KMS-11 (cell line): Measurements from ENCODE around the gene FGF21.

Experiments used
- H2AFZ ChIP-seq: fragments of 200-600 bp; sonication (generic); 2 replicates; pipeline ENCODE4 v1.6.1; 2016; ENCODE audit warnings: antibody characterized with exemption, mixed run types, low read depth
- H3K27ac ChIP-seq: fragments of 200-600 bp; sonication (generic); 2 replicates; pipeline ENCODE4 v1.6.1; 2016; ENCODE audit warnings: mild to moderate bottlenecking, mixed run types
- H3K27me3 ChIP-seq: fragments of 200-600 bp; sonication (generic); 2 replicates; pipeline ENCODE4 v1.6.1; 2017; ENCODE audit warnings: mild to moderate bottlenecking, low read depth, mixed run types, moderate library complexity; ENCODE audit not compliant: insufficient read depth
- H3K36me3 ChIP-seq: fragments of 200-600 bp; sonication (generic); 2 replicates; pipeline ENCODE4 v1.6.1; 2017; ENCODE audit warnings: mild to moderate bottlenecking, mixed run types; ENCODE audit not compliant: insufficient read depth
- H3K4me1 ChIP-seq: fragments of 200-600 bp; sonication (generic); 2 replicates; pipeline ENCODE4 v1.6.1; 2016; ENCODE audit warnings: mild to moderate bottlenecking, low read depth, mixed run types; ENCODE audit not compliant: poor library complexity, severe bottlenecking
- H3K4me2 ChIP-seq: fragments of 200-600 bp; sonication (generic); 2 replicates; pipeline ENCODE4 v1.7.0; 2016; ENCODE audit warnings: mild to moderate bottlenecking, mixed run types
- H3K4me3 ChIP-seq: fragments of 200-600 bp; sonication (generic); IDR thresholded peaks from 2 replicates; pipeline ENCODE4 v1.6.1; 2017; ENCODE audit warnings: low read depth, low read length, mixed read lengths; ENCODE audit not compliant: insufficient read depth
- H3K79me2 ChIP-seq: fragments of 200-600 bp; sonication (generic); 2 replicates; pipeline ENCODE4 v1.6.1; 2016; ENCODE audit warnings: low read depth, mixed run types; ENCODE audit not compliant: insufficient read depth
- H3K9ac ChIP-seq: fragments of 200-600 bp; sonication (generic); 2 replicates; pipeline ENCODE4 v1.6.1; 2016; ENCODE audit warnings: mild to moderate bottlenecking, mixed run types
- H4K20me1 ChIP-seq: fragments of 200-600 bp; sonication (generic); 2 replicates; pipeline ENCODE4 v1.6.1; 2016; ENCODE audit warnings: mild to moderate bottlenecking, mixed run types; ENCODE audit not compliant: insufficient read depth
- CTCF ChIP-seq: fragments of 200-600 bp; sonication (generic); conservative IDR thresholded peaks from 2 replicates; pipeline ENCODE4 v1.6.1; 2017; ENCODE audit warnings: low read depth, mild to moderate bottlenecking, antibody characterized with exemption, low read length, moderate library complexity, mixed read lengths

The FGF21 gene

GRCh38 chr19:48746738-48747575, 8.4 kb upstream of the FGF21 start, which contains the start of gene IZUMO1:
Gene IZUMO1 (minus strand): TSS chr19:48746909. CDS start chr19:48745859, 1,050 bp downstream.
- no peaks in the 10 kb centered on the region for H3K4me1 ChIP-seq
- no peaks in the 10 kb centered on the region for H3K36me3 ChIP-seq
- H3K4me3 ChIP-seq = no peak within 1 kb of the TSS
- TF ChIP-seq CTCF = no peak
- peak within 1 kb of the TSS; percentile 29; the same call in 1 of the 2 replicates for H3K4me2 ChIP-seq
- peak within 1 kb of the TSS; percentile 70 for H2AFZ ChIP-seq
- no peak within 1 kb of the TSS; the same call in 1 of the 2 replicates for H3K9ac ChIP-seq
- peaks cover 70% of the 10 kb centered on the region for H3K27me3 ChIP-seq
- H3K27ac ChIP-seq = no peak within 1 kb of the TSS
- H4K20me1 ChIP-seq = no peaks in the 10 kb centered on the region
- no peaks in the 10 kb centered on the region for H3K79me2 ChIP-seq

GRCh38 chr19:48749571-48750198, 5.6 kb upstream of the FGF21 start:
- no peaks in the 10 kb centered on the region for H3K36me3 ChIP-seq
- TF ChIP-seq CTCF = no peak

GRCh38 chr19:48750351-48750750, 5.0 kb upstream of the FGF21 start:
- no peak overlapping the region for H3K4me2 ChIP-seq
- H3K4me1 ChIP-seq = peaks cover 8% of the 10 kb centered on the region
- no peak overlapping the region for H2AFZ ChIP-seq
- peaks cover 70% of the 10 kb centered on the region for H3K27me3 ChIP-seq
- H3K27ac ChIP-seq = no peak overlapping the region
- H3K9ac ChIP-seq = no peak overlapping the region
- no peak for TF ChIP-seq CTCF
- H3K36me3 ChIP-seq = no peaks in the 10 kb centered on the region
- no peak overlapping the region for H3K4me3 ChIP-seq
- no peaks in the 10 kb centered on the region for H4K20me1 ChIP-seq
- no peaks in the 10 kb centered on the region for H3K79me2 ChIP-seq

More at GRCh38 chr19:48749571-48750198, 5.6 kb upstream of the FGF21 start:
- H3K4me2 ChIP-seq = no peak overlapping the region
- H4K20me1 ChIP-seq = no peaks in the 10 kb centered on the region
- no peak overlapping the region for H3K4me3 ChIP-seq
- H3K27ac ChIP-seq = no peak overlapping the region
- peaks cover 73% of the 10 kb centered on the region for H3K27me3 ChIP-seq
- no peaks in the 10 kb centered on the region for H3K79me2 ChIP-seq
- H2AFZ ChIP-seq = no peak overlapping the region
- H3K4me1 ChIP-seq = peaks cover 4% of the 10 kb centered on the region
- H3K9ac ChIP-seq = no peak overlapping the region

- Histone ChIP-seq H3K27ac (no peak overlapping the region), H3K36me3 (no peaks in the 10 kb centered on the region), H3K4me2 (no peak overlapping the region), H3K4me1 (peaks cover 14% of the 10 kb centered on the region), H3K9ac (no peak overlapping the region), H3K4me3 (no peak overlapping the region), H4K20me1 (no peaks in the 10 kb centered on the region), H2AFZ (no peak overlapping the region), H3K79me2 (no peaks in the 10 kb centered on the region), H3K27me3 (peaks cover 64% of the 10 kb centered on the region)
- TF ChIP-seq CTCF = no peak
These were observed 4.4 kb upstream of the FGF21 start for GRCh38 chr19:48750771-48751504.
